HG03342 (cell line): ENCODE results near the gene PKNOX2.

Experiments
- ATAC-seq: cut with Tn5 transposase; IDR thresholded peaks from one replicate; pipeline ENCODE4 v1.9.1; 2021; ENCODE audit warnings: mild to moderate bottlenecking, moderate library complexity; ENCODE audit not compliant: unreplicated experiment

The PKNOX2 gene

GRCh38 chr11:125171974-125172373 lies 7.4 kb downstream of the PKNOX2 start:
- no peak for ATAC-seq

- ATAC-seq: no peak
Observed at GRCh38 chr11:125173027-125173426, 8.5 kb downstream of the PKNOX2 start.

DNA sequence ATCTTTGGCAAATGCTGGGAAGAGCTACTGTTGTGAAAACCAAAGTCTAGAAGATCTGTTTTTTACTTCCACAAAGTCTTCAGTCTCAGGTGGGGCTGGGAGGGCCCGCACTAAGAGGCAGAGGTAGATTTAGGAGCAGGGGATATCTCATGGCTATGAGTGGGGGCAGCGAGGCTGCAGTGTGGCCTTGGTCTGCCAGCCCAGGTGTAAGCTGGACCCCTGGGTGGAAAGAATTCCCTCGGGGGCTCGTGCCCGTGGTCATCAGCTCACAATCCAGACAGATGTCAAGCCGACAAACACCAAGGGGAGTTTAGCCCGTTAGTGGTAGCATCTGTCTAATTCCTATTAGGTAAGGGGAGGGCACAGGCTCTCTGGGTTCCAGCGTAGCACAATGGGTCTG lies 9.0 kb downstream of the PKNOX2 start:
- no peak for ATAC-seq

- no peak for ATAC-seq
Observed at GRCh38 chr11:125174057-125174456, 9.5 kb downstream of the PKNOX2 start.

DNA sequence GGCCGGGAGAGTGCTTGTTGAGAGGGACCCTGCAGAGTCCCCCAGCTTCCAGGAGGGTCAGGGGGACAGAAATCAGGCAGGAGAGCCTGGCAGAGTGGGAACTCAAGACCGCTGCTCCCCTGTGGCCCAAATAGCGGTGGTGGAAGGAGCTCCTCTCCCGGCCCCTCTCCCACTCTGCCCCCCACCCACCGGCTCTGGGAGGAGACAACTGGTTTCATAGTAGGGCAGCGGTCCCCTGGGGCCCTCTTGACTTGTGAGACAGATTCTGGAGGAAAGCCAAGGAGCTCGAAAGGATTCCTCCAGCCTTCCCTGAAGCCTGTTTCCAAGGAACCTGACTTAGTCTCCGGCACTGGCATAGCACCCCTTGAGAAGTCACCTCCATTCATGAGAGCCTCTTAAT lies 10.1 kb downstream of the PKNOX2 start:
- ATAC-seq: no peak

DNA sequence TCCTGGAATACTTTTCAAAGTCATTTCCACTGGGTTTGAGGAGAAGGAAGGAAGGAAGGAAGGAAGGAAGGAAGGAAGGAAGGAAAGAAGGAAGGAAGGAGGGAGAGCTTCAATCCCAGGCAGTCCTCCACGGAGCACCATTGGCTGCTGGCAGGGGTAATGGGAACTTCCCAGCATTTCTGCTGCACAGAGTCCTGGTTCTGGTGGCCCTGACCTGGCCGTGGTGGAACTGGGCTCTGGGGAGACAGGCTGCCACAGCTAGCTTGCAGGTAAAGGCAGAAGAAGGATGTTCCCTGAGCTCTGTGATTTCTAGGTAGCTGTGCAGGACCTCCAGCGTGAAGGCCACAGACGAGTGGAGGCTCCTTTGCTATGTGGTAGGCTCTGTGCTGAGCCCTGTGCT lies 10.6 kb downstream of the PKNOX2 start:
- ATAC-seq: no peak

- no peak for ATAC-seq
Observed at GRCh38 chr11:125175896-125176575, 11.5 kb downstream of the PKNOX2 start.

GRCh38 chr11:125176866-125177265 lies 12.3 kb downstream of the PKNOX2 start:
- ATAC-seq: peak; percentile 35

GRCh38 chr11:125177543-125177942 lies 13.0 kb downstream of the PKNOX2 start:
- ATAC-seq: no peak

DNA sequence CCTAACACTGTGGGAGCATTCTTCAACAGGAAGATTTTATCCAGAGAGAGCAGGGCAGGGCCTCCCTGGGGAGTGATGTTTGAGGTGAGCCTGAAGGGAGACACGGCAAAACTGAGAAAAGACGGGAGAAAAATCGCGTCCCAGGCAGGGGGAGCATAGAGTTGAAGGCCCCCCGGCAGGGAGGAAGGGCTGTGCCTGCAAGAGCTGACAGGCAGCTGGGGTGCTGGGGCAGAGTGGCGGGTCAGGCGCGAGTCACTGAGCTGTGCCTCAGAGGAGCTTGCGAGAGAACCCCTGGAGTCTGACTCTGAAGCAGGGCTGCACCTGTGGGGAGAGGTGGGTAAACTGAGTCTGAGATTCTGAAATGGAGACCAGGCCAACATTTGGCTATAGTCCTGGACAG lies 14.8 kb downstream of the PKNOX2 start:
- ATAC-seq: no peak

GRCh38 chr11:125179895-125180294 lies 15.3 kb downstream of the PKNOX2 start:
- ATAC-seq: no peak

DNA sequence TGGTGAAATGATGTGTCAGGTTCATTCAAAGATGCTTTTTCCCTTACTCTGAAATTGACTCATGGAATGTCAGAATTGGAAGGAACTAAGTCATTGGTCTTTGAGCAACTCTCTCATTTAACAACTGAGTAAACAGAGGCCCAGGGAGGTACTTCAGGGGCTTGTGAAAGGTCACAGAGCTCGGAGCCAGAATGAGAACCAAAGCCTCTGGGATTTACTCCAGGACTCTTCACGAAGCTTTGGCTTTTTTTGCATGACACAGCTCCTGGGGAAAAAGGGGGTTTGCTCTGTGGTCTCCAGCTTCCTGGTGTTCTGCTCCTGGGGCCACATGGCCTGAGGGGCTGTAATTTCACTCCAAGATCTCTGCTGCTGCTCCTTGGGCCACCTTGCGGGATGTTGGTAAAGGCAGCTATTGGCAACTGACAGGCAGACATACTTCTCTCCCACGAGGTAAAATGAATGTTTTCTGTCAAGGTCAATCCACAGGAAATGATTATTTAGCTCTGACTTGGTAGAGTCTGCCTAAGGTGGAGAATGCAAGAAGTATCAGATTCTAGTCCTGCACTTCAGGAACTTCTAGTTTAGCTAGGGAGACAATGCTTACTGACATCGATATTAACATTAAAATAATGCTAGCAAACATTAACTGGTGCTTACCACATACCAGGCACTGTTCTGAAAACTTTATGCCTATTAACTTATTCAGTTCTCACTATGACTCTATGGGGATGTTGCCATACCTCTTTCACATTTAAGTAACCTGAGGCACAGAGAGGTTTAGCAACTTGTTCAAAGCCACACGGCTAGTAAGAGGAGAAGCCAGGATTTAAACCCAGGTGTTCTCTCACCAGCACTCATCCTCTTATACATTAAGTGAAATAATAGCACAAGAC lies 16.1 kb downstream of the PKNOX2 start:
- peak; percentile 70 for ATAC-seq

GRCh38 chr11:125182573-125182972 lies 18.0 kb downstream of the PKNOX2 start:
- no peak for ATAC-seq

DNA sequence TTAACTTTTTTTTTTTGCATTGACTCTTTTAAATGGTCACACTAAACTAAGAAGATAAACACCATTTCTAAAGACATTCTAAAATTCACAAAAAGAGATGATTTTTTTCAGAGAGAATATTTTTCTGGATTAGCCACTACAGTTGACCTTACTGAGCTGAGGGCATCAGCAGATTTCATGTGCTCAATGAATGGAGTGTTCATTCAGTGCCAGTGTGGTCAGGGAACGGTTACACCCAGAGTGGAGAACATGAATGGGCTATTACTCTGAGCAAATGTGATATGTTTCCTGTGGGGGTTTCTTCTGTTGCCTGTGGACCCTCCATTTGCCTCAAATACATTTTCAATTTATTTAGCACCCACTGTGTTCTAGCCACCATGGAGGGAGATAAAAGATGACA lies 19.1 kb downstream of the PKNOX2 start:
- ATAC-seq: no peak

DNA sequence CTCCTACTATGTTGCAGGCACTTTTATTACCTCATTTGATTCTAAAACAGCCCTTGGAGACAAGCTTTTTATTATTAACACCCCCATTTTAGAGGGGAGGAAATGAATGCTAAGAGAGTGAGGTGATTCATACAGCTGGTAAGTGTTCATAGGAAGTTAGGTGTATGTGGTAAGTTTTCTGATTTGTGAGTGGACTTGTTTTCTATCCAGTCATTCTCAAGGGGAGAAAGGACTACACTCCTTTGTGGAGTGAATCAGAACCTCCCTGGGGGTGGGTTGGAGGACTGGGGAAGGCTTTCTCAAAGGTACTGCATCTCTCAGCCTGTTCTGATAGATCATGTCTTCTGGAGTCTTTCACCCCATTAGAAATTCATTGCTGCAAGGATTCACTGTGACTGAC lies 23.5 kb downstream of the PKNOX2 start:
- no peak for ATAC-seq

GRCh38 chr11:125190566-125190965 lies 26.0 kb downstream of the PKNOX2 start:
- ATAC-seq: no peak

DNA sequence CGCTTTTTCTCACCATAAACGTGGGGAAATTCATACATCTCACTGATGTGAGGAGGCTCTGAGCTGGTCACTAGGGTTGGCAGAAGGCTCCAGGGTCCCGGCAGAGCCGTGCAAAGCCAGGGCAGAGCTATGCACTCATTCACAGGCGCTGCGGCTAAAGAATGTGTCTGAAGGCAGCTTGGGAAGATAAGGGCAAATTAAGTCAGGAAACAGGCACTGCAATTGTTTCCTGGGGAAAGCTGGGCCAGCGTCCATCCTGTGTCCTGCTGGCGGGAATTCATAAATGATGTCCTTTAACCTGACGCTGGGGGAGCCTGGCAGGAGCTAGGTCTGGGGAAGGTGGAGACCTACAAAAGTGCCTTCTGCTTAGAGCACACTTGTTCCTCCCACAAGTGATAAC lies 27.6 kb downstream of the PKNOX2 start:
- no peak for ATAC-seq

- ATAC-seq: no peak
Observed at GRCh38 chr11:125192717-125193415, 28.3 kb downstream of the PKNOX2 start.

GRCh38 chr11:125193416-125193726 lies 28.8 kb downstream of the PKNOX2 start:
- ATAC-seq: no peak

- ATAC-seq: no peak
Observed at GRCh38 chr11:125193841-125194240, 29.3 kb downstream of the PKNOX2 start.

DNA sequence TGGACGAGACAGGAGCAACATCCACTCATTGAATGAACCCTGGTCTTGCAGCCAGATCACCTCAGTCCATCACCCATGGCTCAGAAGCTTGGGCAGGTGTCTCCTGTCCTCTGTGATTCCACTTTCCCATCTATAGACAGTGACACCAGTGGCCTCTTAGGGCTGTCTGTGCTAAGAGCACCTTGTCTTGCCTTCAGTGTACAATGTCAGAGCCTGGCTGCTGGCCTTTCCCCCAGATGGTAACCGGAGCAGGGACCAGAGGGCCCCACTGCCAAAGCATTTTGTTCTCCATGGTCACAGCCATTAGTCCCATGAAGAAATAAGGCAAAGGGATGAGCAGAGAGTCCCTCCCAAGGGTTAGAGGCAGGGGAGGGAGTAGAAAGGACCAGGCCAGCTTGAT lies 35.4 kb downstream of the PKNOX2 start:
- ATAC-seq: no peak

GRCh38 chr11:125200441-125200840 lies 35.9 kb downstream of the PKNOX2 start:
- no peak for ATAC-seq
